ENCODE measurements around the gene PACRGL. TPM values are rescaled to one million over a fixed set of nuclear protein-coding genes. Genes with fewer than 3 reads are reported as not detected.

PACRGL gene
- total RNA-seq, 1 experiment from 2014 or later = 13.5 TPM

DNA sequence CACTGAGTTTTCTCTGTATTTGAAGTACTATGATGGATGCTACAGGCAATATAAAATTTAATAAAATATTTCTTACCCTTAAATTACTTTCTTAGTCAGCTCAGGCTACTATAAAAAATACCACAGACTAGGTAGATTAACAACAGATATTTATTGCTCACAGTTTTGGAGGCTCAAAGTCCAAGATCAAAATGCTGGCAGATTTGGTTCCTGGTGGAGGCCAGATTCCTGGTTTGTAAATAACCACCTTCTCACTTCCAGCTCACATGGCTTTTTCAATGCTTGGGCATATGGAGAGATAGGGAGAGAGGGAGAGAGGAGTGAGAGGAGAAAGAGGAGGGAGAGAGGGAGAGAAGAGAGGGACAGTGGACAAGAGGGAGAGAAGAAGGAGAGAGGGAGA is 24.5 kb upstream of the PACRGL start:
- ChIA-PET CTCF (interaction anchor here (1.4 kb wide), 1 partner anchor 254 kb away, joined by 3 read pairs; no protein-coding TSS in a partner anchor), POLR2A (no interaction called here)
- Mint-ChIP-seq H3K4me3 (no peak overlapping the region), H3K36me3 (peaks cover 16% of the 10 kb centered on the region), H3K9me3 (peaks cover 22% of the 10 kb centered on the region), H3K27ac (no peak overlapping the region), H3K4me1 (peaks cover 44% of the 10 kb centered on the region), H3K27me3 (ENCODE audit: low read depth) (no peaks in the 10 kb centered on the region)
- DNase-seq (ENCODE audit: low spot score) (no peak), ATAC-seq (no peak)
- TF ChIP-seq CREB1 (CRISPR knock-in tag; IDR thresholded peaks at IDR 0.05) (no peak), SP1 (CRISPR knock-in tag; conservative IDR thresholded peaks at IDR 0.05) (no peak), EMX1 (CRISPR knock-in tag; IDR thresholded peaks at IDR 0.05) (no peak), NFATC4 (CRISPR knock-in tag; IDR thresholded peaks at IDR 0.05) (no peak), SMAD4 (CRISPR knock-in tag; IDR thresholded peaks at IDR 0.05) (no peak), ESRRA (CRISPR knock-in tag; IDR thresholded peaks at IDR 0.05; ENCODE audit: borderline replicate concordance) (no peak), MYBL2 (CRISPR knock-in tag; IDR thresholded peaks at IDR 0.05) (no peak), NR2C2 (CRISPR knock-in tag; IDR thresholded peaks at IDR 0.05) (no peak), ZNF232 (CRISPR knock-in tag; IDR thresholded peaks at IDR 0.05) (no peak), SOX15 (CRISPR knock-in tag; IDR thresholded peaks at IDR 0.05) (no peak), NR1H2 (CRISPR knock-in tag; IDR thresholded peaks at IDR 0.05) (no peak), ZNF416 (CRISPR knock-in tag; IDR thresholded peaks at IDR 0.05) (no peak)
- TF ChIP-seq, protein P1, sequence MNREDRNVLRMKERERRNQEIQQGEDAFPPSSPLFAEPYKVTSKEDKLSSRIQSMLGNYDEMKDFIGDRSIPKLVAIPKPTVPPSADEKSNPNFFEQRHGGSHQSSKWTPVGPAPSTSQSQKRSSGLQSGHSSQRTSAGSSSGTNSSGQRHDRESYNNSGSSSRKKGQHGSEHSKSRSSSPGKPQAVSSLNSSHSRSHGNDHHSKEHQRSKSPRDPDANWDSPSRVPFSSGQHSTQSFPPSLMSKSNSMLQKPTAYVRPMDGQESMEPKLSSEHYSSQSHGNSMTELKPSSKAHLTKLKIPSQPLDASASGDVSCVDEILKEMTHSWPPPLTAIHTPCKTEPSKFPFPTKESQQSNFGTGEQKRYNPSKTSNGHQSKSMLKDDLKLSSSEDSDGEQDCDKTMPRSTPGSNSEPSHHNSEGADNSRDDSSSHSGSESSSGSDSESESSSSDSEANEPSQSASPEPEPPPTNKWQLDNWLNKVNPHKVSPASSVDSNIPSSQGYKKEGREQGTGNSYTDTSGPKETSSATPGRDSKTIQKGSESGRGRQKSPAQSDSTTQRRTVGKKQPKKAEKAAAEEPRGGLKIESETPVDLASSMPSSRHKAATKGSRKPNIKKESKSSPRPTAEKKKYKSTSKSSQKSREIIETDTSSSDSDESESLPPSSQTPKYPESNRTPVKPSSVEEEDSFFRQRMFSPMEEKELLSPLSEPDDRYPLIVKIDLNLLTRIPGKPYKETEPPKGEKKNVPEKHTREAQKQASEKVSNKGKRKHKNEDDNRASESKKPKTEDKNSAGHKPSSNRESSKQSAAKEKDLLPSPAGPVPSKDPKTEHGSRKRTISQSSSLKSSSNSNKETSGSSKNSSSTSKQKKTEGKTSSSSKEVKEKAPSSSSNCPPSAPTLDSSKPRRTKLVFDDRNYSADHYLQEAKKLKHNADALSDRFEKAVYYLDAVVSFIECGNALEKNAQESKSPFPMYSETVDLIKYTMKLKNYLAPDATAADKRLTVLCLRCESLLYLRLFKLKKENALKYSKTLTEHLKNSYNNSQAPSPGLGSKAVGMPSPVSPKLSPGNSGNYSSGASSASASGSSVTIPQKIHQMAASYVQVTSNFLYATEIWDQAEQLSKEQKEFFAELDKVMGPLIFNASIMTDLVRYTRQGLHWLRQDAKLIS (CRISPR knock-in tag; IDR thresholded peaks at IDR 0.05; ENCODE audit: borderline replicate concordance) = no peak
- TF ChIP-seq, protein P2, sequence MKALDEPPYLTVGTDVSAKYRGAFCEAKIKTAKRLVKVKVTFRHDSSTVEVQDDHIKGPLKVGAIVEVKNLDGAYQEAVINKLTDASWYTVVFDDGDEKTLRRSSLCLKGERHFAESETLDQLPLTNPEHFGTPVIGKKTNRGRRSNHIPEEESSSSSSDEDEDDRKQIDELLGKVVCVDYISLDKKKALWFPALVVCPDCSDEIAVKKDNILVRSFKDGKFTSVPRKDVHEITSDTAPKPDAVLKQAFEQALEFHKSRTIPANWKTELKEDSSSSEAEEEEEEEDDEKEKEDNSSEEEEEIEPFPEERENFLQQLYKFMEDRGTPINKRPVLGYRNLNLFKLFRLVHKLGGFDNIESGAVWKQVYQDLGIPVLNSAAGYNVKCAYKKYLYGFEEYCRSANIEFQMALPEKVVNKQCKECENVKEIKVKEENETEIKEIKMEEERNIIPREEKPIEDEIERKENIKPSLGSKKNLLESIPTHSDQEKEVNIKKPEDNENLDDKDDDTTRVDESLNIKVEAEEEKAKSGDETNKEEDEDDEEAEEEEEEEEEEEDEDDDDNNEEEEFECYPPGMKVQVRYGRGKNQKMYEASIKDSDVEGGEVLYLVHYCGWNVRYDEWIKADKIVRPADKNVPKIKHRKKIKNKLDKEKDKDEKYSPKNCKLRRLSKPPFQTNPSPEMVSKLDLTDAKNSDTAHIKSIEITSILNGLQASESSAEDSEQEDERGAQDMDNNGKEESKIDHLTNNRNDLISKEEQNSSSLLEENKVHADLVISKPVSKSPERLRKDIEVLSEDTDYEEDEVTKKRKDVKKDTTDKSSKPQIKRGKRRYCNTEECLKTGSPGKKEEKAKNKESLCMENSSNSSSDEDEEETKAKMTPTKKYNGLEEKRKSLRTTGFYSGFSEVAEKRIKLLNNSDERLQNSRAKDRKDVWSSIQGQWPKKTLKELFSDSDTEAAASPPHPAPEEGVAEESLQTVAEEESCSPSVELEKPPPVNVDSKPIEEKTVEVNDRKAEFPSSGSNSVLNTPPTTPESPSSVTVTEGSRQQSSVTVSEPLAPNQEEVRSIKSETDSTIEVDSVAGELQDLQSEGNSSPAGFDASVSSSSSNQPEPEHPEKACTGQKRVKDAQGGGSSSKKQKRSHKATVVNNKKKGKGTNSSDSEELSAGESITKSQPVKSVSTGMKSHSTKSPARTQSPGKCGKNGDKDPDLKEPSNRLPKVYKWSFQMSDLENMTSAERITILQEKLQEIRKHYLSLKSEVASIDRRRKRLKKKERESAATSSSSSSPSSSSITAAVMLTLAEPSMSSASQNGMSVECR (CRISPR knock-in tag; IDR thresholded peaks at IDR 0.05; ENCODE audit: borderline replicate concordance) = no peak
- TF ChIP-seq, protein P3, sequence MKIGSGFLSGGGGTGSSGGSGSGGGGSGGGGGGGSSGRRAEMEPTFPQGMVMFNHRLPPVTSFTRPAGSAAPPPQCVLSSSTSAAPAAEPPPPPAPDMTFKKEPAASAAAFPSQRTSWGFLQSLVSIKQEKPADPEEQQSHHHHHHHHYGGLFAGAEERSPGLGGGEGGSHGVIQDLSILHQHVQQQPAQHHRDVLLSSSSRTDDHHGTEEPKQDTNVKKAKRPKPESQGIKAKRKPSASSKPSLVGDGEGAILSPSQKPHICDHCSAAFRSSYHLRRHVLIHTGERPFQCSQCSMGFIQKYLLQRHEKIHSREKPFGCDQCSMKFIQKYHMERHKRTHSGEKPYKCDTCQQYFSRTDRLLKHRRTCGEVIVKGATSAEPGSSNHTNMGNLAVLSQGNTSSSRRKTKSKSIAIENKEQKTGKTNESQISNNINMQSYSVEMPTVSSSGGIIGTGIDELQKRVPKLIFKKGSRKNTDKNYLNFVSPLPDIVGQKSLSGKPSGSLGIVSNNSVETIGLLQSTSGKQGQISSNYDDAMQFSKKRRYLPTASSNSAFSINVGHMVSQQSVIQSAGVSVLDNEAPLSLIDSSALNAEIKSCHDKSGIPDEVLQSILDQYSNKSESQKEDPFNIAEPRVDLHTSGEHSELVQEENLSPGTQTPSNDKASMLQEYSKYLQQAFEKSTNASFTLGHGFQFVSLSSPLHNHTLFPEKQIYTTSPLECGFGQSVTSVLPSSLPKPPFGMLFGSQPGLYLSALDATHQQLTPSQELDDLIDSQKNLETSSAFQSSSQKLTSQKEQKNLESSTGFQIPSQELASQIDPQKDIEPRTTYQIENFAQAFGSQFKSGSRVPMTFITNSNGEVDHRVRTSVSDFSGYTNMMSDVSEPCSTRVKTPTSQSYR (CRISPR knock-in tag; IDR thresholded peaks at IDR 0.05) = no peak
